AG10803 (cell line): ENCODE data around the gene RNF208.

Experiments
- DNase-seq: peaks from one replicate; pipeline ENCODE4 v3.0.0; 2010; ENCODE audit warnings: low read depth
- H3K4me3 ChIP-seq: 2 replicates; pipeline ENCODE4 v1.5.1; 2011; ENCODE audit warnings: mild to moderate bottlenecking, low read length, control low read depth
- TF ChIP-seq, protein P1 (sequence below): conservative IDR thresholded peaks from 2 replicates; pipeline ENCODE4 v1.5.1; 2011; ENCODE audit warnings: mild to moderate bottlenecking, low read length, control low read depth, inconsistent platforms

RNF208 gene

DNA sequence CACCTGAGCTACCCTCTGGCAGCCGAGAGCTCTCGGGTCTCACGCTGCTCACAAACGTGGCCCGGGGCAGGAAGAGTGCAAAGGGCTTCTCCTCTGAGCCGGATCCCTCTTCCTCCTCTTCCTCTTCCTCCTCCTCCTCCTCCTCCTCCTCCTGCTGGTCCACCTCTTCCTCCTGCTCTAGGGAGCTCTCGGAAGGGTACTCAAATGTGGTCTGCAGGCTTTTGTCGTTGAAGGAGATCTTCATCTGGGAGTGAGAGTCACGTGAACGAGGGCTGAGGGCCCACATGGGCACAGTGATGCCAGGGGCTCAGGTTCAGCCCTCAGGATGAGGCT is 29.6 kb downstream of the RNF208 start:
- no peak for DNase-seq
- no peak overlapping the region for H3K4me3 ChIP-seq
- TF ChIP-seq, protein P1, sequence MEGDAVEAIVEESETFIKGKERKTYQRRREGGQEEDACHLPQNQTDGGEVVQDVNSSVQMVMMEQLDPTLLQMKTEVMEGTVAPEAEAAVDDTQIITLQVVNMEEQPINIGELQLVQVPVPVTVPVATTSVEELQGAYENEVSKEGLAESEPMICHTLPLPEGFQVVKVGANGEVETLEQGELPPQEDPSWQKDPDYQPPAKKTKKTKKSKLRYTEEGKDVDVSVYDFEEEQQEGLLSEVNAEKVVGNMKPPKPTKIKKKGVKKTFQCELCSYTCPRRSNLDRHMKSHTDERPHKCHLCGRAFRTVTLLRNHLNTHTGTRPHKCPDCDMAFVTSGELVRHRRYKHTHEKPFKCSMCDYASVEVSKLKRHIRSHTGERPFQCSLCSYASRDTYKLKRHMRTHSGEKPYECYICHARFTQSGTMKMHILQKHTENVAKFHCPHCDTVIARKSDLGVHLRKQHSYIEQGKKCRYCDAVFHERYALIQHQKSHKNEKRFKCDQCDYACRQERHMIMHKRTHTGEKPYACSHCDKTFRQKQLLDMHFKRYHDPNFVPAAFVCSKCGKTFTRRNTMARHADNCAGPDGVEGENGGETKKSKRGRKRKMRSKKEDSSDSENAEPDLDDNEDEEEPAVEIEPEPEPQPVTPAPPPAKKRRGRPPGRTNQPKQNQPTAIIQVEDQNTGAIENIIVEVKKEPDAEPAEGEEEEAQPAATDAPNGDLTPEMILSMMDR, result no peak

DNA sequence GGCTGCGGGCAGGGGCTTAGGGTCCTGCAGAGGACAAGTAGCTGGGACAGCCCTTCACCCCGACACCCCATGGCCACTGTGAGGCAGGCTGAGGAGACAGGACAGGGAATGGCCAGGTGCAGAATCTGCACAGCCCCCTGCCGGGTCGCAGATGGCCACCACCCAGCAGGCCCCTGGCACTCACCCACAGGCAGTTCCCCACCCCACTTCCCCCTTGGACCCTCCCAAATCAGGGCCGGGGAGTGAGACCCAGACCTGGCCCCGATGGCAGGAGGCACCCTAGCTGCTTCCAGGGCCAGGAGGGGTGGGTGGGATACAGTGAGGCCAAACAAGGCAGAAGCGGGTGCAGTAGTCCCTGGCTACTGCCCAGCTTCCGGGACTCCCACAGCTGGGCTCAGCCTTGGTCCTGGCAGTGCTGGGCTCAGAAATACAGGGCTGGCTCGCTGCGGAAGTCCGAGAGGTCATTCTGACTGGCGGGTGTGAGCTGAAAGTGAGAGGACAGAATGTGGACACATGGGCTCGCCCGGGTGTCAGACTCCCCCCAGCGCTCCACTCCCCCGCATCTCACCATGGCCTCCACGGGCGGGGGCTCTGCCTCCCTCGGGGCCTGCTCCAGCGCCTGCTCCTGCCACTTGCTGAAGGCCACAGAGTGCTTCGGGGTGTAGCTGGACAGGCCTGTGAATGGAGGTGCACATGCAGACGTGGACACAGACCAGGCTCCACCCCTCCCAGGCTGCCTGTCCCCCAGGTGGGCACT is 30.2 kb downstream of the RNF208 start:
- no peak overlapping the region for H3K4me3 ChIP-seq
- TF ChIP-seq, protein P1, result no peak
- DNase-seq, result no peak

DNA sequence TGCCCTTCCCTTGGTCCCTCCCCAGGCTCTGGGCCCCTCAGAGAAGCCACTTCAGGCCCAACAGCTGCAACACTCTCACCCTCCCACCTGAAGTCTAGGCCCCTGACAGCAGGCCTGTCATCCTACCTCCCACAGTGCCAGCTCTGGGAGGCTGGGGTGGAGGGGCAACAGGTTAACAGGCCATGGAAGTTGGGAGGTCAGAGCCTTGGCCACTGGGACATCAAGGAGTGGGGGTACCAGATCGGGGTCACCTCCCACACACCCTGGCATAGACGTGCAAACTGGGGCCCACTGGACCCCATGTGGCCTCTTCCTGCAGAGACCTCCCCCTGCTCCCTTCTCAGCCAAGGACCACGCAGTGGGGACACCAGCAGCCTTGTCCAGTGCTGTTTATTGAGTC is 30.8 kb downstream of the RNF208 start:
- H3K4me3 ChIP-seq, result no peak overlapping the region
- TF ChIP-seq, protein P1, result no peak
- DNase-seq, result no peak

DNA sequence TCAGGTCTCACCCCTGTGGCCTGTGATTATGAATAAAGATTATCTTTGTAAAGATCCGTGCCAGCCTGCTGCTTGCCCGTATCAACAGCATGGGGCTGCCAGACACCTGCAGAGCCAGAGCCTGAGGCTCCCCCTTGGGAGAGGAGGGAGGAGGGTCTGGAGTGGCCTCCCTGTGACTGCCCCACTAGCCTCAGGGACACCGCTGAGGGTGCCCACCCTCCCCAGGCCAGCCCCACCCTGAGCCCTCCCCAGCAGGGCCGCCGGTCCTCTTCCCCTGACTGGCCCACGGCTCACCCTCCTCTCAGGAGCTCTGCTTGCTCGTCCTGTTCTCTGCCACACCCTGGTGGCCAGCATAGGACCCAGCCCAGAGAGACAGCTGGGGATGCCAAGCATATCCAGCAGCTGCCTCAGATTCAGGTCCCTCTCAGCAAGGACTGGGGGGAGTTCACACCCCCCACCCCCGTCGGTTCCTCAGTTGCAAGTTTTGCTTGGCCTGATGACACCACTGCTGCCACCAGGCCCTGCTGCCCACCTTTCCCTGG is 31.7 kb downstream of the RNF208 start:
- TF ChIP-seq, protein P1, result no peak
- H3K4me3 ChIP-seq, result no peak overlapping the region; the same call in 1 of the 2 replicates
- no peak for DNase-seq

DNA sequence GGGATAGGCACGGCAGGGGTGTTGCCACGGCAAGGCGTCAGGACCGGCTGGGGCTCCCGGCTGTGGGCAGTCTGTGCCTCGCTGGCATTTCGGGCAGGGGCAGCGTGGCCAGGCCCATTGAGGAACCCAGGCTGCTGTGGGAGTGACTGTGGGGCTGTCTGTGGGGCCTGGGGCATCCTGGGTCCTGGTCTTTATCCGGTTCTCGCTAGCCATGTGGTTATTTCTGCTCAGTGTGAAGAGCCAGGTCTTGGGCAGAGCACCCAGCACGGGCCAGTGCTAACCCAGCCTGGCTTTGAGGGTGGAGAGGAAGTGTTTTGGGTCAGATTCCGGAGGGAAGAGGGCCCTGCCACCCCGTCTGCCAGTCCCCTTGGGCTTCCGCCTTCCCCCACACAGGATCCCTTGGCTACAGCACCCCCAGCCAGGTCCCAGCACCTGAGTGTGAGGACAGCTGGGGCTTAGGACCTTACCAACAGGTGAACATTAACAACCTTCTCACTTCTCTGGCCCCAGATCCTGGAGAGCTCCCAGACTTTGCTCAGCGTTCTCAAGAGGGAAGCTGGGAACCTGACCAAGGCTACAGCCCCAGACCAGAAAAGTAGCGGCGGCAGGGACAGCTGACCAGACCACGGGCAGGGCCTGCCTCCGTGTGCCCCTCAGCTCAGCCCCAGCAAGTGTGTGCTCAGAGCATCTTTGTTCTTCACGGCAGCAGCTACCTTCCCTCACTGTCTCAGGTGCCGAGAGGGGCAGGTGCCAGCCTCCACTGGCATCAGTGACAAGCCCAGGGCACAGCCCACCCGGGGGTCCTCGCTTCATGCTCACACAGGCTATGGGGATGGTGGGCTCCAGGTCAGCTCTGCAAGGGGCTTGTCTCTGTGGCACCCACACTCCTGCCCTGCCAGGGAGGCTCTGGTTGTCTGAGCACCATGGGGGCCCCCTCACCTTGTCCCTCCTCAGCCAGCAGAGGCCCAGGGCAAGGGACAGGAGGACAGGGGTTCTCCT is 32.4 kb downstream of the RNF208 start:
- DNase-seq, result no peak
- TF ChIP-seq, protein P1, result no peak
- peak overlapping the region; percentile 96 for H3K4me3 ChIP-seq

DNA sequence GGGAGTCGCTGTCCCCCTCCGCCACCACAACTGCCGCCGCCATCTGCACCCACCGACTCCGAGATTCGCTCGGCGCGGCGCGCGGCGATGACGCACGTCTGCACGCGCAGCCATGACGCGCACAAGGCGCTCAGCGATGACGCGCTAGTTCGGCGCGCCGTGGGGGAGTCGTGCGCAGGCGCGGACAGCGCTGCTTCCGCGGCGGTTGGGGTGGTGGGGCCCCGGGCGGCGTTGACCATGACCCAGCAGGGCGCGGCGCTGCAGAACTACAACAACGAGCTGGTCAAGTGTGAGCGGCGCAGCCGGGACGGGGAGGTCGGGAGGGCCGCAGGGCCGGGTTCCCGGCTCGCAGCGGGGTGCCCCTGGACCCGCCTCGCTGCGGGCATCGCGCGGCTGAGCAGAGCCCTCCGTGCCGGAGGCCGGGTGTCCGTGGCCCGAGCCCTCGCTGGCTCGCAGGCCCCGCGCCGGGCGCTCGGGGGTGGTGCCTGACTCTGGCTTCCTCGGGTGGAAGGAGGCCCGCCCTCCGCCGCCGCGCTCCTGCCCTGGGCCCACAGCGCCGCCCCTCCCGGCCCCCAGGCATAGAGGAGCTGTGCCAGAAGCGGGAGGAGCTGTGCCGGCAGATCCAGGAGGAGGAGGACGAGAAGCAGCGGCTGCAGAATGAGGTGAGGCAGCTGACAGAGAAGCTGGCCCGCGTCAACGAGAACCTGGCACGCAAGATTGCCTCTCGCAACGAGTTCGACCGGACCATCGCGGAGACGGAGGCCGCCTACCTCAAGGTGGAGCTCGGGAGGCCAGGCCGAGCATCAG is 33.3 kb downstream of the RNF208 start, which contains the start of the genes ANAPC2 and SSNA1:
Gene ANAPC2 (minus strand): TSS at position 71 of the 807 bp plus-strand sequence. CDS start 28 bp downstream, at position 43.
Gene SSNA1 (plus strand): TSS at position 187 of the 807 bp plus-strand sequence. CDS start 51 bp downstream, at position 238.
- DNase-seq, result peak; percentile 91
- TF ChIP-seq, protein P1, result peak; percentile 42
- H3K4me3 ChIP-seq, result peak within 1 kb of the TSS; percentile 96
